Measurements from ENCODE around the gene LDLRAD4. TPM values are rescaled to one million over a fixed set of nuclear protein-coding genes. Genes with fewer than 3 reads are reported as not detected.

Gene LDLRAD4
- polyA plus RNA-seq, 1 experiment = not detected

DNA sequence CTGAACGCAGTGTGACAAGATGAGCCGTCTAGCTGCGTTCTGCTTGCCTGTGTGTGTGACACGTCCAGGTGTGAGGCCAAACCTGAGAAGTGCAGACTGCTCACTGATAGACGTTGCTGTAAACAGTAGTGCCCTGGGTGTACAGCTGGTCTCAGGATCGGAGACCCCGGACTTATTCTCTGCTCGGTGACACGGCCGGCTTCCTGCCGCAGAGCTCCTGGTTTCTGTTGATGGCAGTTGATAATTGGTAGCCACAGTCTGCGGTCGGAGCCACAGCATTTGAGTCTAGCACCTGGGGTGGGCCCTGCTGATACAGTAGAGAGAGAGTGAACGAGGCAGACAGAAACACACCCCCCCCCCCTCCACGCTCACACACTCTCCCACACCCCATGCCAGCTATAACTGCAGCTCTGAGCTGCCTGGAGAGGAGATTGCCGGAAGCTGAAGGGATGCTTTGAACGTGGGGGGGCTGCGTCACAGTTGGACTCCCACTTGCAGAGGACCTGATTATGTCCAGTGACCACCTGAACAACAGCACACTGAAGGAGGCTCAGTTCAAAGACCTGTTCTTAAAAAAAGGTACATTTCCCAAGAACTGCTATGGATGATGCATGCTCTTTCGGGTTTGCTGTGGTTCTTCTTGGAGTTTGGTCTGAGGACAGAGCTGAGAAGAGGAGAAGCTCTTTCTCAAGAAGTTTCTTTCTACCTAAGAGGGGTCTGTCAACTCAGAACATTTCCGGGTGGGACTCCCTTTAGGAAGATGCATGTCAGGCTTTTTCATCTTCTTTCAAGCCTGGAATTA, 393.8 kb downstream of the LDLRAD4 start:
- no peak for DNase-seq (ENCODE audit: low read depth, low spot score)
- no peak overlapping the region for H3K27ac ChIP-seq (ENCODE audit: low read depth, low read length)
- ChIA-PET CTCF (interaction anchor here (0.5 kb wide), 1 partner anchor 512 kb away, joined by 4 read pairs; no protein-coding TSS in a partner anchor), POLR2A (no interaction called here)
- H3K9me3 ChIP-seq (ENCODE audit: control insufficient read depth, insufficient read depth, low read length) = no peaks in the 10 kb centered on the region; the same call in 1 of the 2 replicates
- H3K4me3 ChIP-seq (ENCODE audit: low read depth, low read length) = no peak overlapping the region
- H3K27me3 ChIP-seq (ENCODE audit: control insufficient read depth, insufficient read depth, low read length) = peaks cover 29% of the 10 kb centered on the region
- TF ChIP-seq, protein P1, sequence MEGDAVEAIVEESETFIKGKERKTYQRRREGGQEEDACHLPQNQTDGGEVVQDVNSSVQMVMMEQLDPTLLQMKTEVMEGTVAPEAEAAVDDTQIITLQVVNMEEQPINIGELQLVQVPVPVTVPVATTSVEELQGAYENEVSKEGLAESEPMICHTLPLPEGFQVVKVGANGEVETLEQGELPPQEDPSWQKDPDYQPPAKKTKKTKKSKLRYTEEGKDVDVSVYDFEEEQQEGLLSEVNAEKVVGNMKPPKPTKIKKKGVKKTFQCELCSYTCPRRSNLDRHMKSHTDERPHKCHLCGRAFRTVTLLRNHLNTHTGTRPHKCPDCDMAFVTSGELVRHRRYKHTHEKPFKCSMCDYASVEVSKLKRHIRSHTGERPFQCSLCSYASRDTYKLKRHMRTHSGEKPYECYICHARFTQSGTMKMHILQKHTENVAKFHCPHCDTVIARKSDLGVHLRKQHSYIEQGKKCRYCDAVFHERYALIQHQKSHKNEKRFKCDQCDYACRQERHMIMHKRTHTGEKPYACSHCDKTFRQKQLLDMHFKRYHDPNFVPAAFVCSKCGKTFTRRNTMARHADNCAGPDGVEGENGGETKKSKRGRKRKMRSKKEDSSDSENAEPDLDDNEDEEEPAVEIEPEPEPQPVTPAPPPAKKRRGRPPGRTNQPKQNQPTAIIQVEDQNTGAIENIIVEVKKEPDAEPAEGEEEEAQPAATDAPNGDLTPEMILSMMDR (IDR thresholded peaks at IDR 0.05; ENCODE audit: low read depth, low read length) = no peak

DNA sequence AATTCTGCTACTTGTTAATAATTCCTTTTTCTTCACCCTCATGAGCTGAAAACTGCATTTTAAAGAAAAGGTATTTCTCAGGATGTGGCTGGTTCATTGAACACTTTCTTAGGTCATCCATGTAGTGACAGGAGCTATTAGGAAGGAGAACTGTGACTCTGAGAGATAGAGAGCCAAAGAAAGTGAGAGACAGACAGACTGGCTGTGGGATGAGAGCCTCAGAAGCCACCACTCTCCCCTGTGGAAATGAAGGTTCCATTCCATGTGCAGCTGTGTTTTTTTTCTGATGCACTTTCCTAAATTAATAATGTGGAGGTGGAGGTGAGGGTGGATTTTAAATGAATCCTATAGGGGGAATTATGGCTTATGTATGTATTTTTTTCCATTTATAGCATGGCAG, 394.5 kb downstream of the LDLRAD4 start:
- no peak overlapping the region for H3K27ac ChIP-seq (ENCODE audit: low read depth, low read length)
- peaks cover 29% of the 10 kb centered on the region for H3K27me3 ChIP-seq (ENCODE audit: control insufficient read depth, insufficient read depth, low read length)
- DNase-seq (ENCODE audit: low read depth, low spot score) = no peak
- TF ChIP-seq, protein P1 (IDR thresholded peaks at IDR 0.05; ENCODE audit: low read depth, low read length) = no peak
- POLR2A ChIA-PET = no interaction called here
- no peak overlapping the region for H3K4me3 ChIP-seq (ENCODE audit: low read depth, low read length)
- CTCF ChIA-PET = no interaction called here
- no peaks in the 10 kb centered on the region; the same call in 1 of the 2 replicates for H3K9me3 ChIP-seq (ENCODE audit: control insufficient read depth, insufficient read depth, low read length)

DNA sequence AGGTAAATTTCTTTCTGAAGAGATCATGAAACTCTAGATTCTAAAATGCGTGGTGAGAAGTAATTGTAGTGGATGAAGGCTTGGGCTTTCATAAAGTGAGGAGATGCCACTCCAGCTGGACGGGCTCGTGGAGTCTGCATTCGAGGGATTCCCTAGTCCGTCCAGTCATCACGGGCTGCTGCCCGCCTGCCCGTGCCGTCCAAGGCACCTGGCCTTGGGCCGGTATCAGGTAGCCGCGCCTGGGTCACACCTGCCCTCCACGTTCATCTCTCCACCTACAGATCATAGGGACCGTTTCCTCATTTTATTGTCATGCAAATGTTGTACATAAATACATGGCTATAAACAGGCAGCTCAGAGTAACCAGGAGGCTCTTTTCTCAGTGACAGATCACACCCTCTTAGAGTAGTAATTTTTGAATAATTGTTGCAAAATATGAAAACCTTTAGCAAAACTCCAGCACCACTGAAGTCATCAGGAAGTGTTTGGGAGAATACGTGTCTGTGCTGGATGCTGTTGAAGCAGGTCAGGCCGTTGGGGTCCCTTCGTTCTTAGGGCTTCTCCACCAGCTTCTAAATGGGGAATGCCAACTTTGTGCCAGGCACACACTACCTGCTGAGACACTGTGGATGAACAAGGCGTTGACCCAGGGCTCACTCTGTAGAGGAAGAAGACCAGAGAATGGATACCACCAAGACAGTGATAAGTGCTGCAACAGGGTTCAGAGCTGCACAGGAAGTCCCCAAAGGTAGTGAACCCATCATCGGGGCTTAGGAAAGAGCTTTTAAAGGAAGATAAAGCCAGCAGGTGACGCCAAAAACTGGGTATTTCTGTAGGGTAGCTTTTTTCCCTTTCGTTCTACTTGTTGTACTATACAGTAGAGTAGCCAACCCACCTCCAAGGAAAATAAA, 395.3 kb downstream of the LDLRAD4 start:
- ChIA-PET CTCF (no interaction called here), POLR2A (no interaction called here)
- Histone ChIP-seq H3K4me3 (ENCODE audit: low read depth, low read length) (no peak overlapping the region), H3K27me3 (ENCODE audit: control insufficient read depth, insufficient read depth, low read length) (peaks cover 29% of the 10 kb centered on the region), H3K9me3 (ENCODE audit: control insufficient read depth, insufficient read depth, low read length) (no peaks in the 10 kb centered on the region; the same call in 1 of the 2 replicates), H3K27ac (ENCODE audit: low read depth, low read length) (no peak overlapping the region)
- no peak for DNase-seq (ENCODE audit: low read depth, low spot score)
- TF ChIP-seq, protein P1 (IDR thresholded peaks at IDR 0.05; ENCODE audit: low read depth, low read length) = no peak

DNA sequence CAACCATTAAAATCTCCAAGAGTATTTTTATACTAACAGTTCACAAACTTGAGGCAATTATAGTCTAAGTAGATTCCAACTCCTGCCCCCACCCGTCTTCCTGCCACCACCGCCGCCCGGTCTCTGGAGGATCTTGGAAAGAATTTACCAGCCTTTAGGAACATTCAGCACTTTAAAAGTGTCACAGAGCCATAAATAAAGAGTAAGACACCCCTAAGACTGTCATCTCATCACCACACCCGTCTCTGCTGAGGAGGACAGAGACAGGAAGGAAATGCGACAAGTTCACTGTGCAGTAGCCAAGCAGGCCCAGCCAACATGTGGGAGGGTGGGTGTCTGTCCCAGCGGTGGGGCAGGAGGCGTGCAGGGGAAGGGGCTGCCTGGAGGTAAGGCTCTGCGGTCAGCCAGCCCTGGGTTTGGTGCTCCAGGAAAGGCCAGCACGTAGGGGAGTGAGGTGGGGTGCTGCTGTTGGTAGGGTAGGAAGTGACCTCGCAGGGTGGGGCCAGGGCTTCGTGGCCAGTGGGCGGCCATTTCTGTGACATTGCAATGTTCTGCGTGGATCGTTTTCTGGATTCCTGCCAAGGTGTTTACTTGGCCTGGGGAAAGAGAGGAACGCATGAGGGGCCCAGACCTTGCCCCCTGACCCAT, 396.2 kb downstream of the LDLRAD4 start:
- POLR2A ChIA-PET = no interaction called here
- CTCF ChIA-PET = no interaction called here
- TF ChIP-seq, protein P1 (IDR thresholded peaks at IDR 0.05; ENCODE audit: low read depth, low read length) = no peak
- H3K27ac ChIP-seq (ENCODE audit: low read depth, low read length) = no peak overlapping the region
- H3K4me3 ChIP-seq (ENCODE audit: low read depth, low read length) = no peak overlapping the region
- no peak for DNase-seq (ENCODE audit: low read depth, low spot score)
- H3K9me3 ChIP-seq (ENCODE audit: control insufficient read depth, insufficient read depth, low read length) = no peaks in the 10 kb centered on the region; the same call in 1 of the 2 replicates
- peaks cover 29% of the 10 kb centered on the region for H3K27me3 ChIP-seq (ENCODE audit: control insufficient read depth, insufficient read depth, low read length)
